ENCODE measurements around the gene IRAK4. TPM values are rescaled to one million over a fixed set of nuclear protein-coding genes. Genes with fewer than 3 reads are reported as not detected.

Gene IRAK4
- total and polyA plus RNA-seq, 7 donors, result 11.1 to 34.3 (median 24.5) TPM

- no peak overlapping the region for H3K4me3 ChIP-seq
- H3K9me3 ChIP-seq, result no peaks in the 10 kb centered on the region
- intact Hi-C loops (cut with DNase I), result no loop called here
- 79 to 81% methylated on average over 2 of the region's 2 CpGs for WGBS, 2 donors
- no peak for DNase-seq
- H3K27me3 ChIP-seq, result no peaks in the 10 kb centered on the region
- peaks cover 0 to 61% (median 5%) of the 10 kb centered on the region in 4 donors for H3K36me3 ChIP-seq
- H3K4me1 ChIP-seq, result no peaks in the 10 kb centered on the region
- TF ChIP-seq EP300 (IDR thresholded peaks at IDR 0.05) (no peak), POLR2AphosphoS5 (IDR thresholded peaks at IDR 0.05) (no peak)
- no peak overlapping the region for H3K27ac ChIP-seq
Measured at GRCh38 chr12:43737646-43738045, 21.1 kb upstream of the IRAK4 start.

- Histone ChIP-seq H3K27me3 (no peaks in the 10 kb centered on the region), H3K4me1 (no peaks in the 10 kb centered on the region), H3K27ac (no peak overlapping the region), H3K4me3 (no peak overlapping the region), H3K36me3 (peaks cover 0 to 71% (median 5%) of the 10 kb centered on the region in 4 donors), H3K9me3 (no peaks in the 10 kb centered on the region)
- TF ChIP-seq POLR2AphosphoS5 (IDR thresholded peaks at IDR 0.05), result no peak
- no peak for TF ChIP-seq POLR2A (IDR thresholded peaks at IDR 0.05)
- TF ChIP-seq EP300 (IDR thresholded peaks at IDR 0.05), result no peak
- no peak for TF ChIP-seq CTCF (IDR thresholded peaks at IDR 0.05)
- 85 to 93% methylated on average over 3 of the region's 3 CpGs for WGBS, 2 donors
- no peak for DNase-seq
- intact Hi-C loops (cut with DNase I), result no loop called here
Measured at GRCh38 chr12:43740511-43741100, 18.1 kb upstream of the IRAK4 start.

GRCh38 chr12:43742106-43742505 lies 16.6 kb upstream of the IRAK4 start:
- intact Hi-C loops (cut with DNase I), result no loop called here
- TF ChIP-seq POLR2A (IDR thresholded peaks at IDR 0.05), result no peak
- TF ChIP-seq EP300 (IDR thresholded peaks at IDR 0.05), result no peak
- TF ChIP-seq POLR2AphosphoS5 (IDR thresholded peaks at IDR 0.05), result no peak
- TF ChIP-seq CTCF (IDR thresholded peaks at IDR 0.05), result no peak
- Histone ChIP-seq H3K36me3 (peaks cover 0 to 59% (median 0%) of the 10 kb centered on the region in 4 donors), H3K4me3 (no peak overlapping the region), H3K27me3 (no peaks in the 10 kb centered on the region), H3K4me1 (no peaks in the 10 kb centered on the region), H3K27ac (no peak overlapping the region), H3K9me3 (no peaks in the 10 kb centered on the region)
- DNase-seq, result no peak

GRCh38 chr12:43744826-43745225 lies 13.9 kb upstream of the IRAK4 start:
- DNase-seq, result no peak
- Histone ChIP-seq H3K9me3 (no peaks in the 10 kb centered on the region), H3K27ac (no peak overlapping the region), H3K4me1 (no peaks in the 10 kb centered on the region), H3K27me3 (no peaks in the 10 kb centered on the region), H3K36me3 (peaks cover 0 to 45% (median 0%) of the 10 kb centered on the region in 4 donors), H3K4me3 (no peak overlapping the region)
- TF ChIP-seq EP300 (IDR thresholded peaks at IDR 0.05) (no peak), POLR2A (IDR thresholded peaks at IDR 0.05) (no peak), CTCF (IDR thresholded peaks at IDR 0.05) (no peak), POLR2AphosphoS5 (IDR thresholded peaks at IDR 0.05) (no peak)
- intact Hi-C loops (cut with DNase I), result no loop called here

- Histone ChIP-seq H3K27ac (no peak overlapping the region), H3K4me3 (no peak overlapping the region), H3K9me3 (no peaks in the 10 kb centered on the region), H3K36me3 (peaks cover 0 to 26% (median 0%) of the 10 kb centered on the region in 4 donors), H3K27me3 (no peaks in the 10 kb centered on the region), H3K4me1 (peaks cover 0 to 6% (median 0%) of the 10 kb centered on the region in 4 donors)
- 95 to 96% methylated on average over 5 of the region's 5 CpGs for WGBS, 2 donors
- TF ChIP-seq CTCF (IDR thresholded peaks at IDR 0.05) (no peak), EP300 (IDR thresholded peaks at IDR 0.05) (no peak), POLR2A (IDR thresholded peaks at IDR 0.05) (no peak), POLR2AphosphoS5 (IDR thresholded peaks at IDR 0.05) (no peak)
- intact Hi-C loops (cut with DNase I), result no loop called here
- no peak for DNase-seq
Measured at GRCh38 chr12:43749016-43749415, 9.7 kb upstream of the IRAK4 start.
